ENCODE measurements around the gene DZIP3. TPM values are rescaled to one million over a fixed set of nuclear protein-coding genes. Genes with fewer than 3 reads are reported as not detected.

The DZIP3 gene
- total and polyA plus RNA-seq, 2 of the 13 experiments (the other 11 are each of a cell fraction or from before 2014, with no cell fraction given), result 11.3 to 17.3 TPM

DNA sequence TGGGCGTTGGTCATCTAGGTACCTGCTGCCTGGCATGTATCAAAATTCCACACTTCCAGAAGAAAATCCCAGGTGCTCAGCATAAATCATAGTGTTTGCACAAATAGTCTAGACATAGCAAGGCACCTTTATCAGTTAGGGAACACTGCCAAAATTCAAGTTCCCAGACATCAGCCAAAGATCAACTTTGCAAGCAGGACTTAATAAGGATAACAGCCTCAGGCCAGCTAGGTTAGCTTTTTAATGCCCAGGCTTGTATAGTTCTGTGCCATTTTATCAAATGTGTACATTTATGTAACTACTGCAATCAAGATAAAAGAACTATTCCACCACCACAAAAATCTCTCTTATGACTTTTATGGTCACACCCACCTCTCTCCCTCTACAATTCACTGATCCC is 30.7 kb downstream of the DZIP3 start:
- ChIA-PET CTCF (ENCODE audit: low intra/inter-chr PET ratio, low total read pairs) (no interaction called here), POLR2A (no interaction called here)
- in situ Hi-C loops (cut with HindIII; ENCODE audit: extremely low pct_ligation_motif_present, low pct_unique_long_range_greater_than_20kb), result no loop called here
- no peaks in the 10 kb centered on the region for H3K27me3 ChIP-seq (ENCODE audit: control insufficient read depth in 1 of 2, insufficient read depth in 2 of 2, low read length in 2 of 2)
- no peaks in the 10 kb centered on the region for H3K9me3 ChIP-seq (ENCODE audit: low read length)
- H3K4me3 ChIP-seq (replicated peaks in 1 of 3; ENCODE audit: insufficient read depth in 1 of 3, low read depth in 2 of 3, low read length in 3 of 3), result no peak overlapping the region
- no peak overlapping the region for H2AFZ ChIP-seq (ENCODE audit: low read length)
- 93% methylated on average over 1 of the region's 1 CpG for WGBS (ENCODE audit: low lambda C conversion rate)
- no peaks in the 10 kb centered on the region for H4K20me1 ChIP-seq (ENCODE audit: insufficient read depth, low read length)
- DNase-seq (ENCODE audit: low spot score) (no peak), ATAC-seq (no peak), FAIRE-seq (no peak)
- no peaks in the 10 kb centered on the region for H3K79me2 ChIP-seq (ENCODE audit: insufficient read depth, low read length)
- no TSS peak for BruUV-seq (replicated peaks)
- intact Hi-C loops (cut with micrococcal nuclease; ENCODE audit: unreplicated experiment), result no loop called here
- H3K4me1 ChIP-seq (ENCODE audit: insufficient read depth, low read length), result no peaks in the 10 kb centered on the region
- no peak overlapping the region for H3K9ac ChIP-seq (ENCODE audit: insufficient read depth, low read depth, low read length)
- no peak overlapping the region for H3K27ac ChIP-seq (ENCODE audit: extremely low read length, insufficient read depth, low read length)
- TF ChIP-seq FOXK2 (IDR thresholded peaks at IDR 0.05) (no peak), PITX1 (CRISPR knock-in tag; IDR thresholded peaks at IDR 0.05) (no peak), PLRG1 (conservative IDR thresholded peaks at IDR 0.05) (no peak), ZNF138 (CRISPR knock-in tag; IDR thresholded peaks at IDR 0.05; ENCODE audit: low read depth) (no peak), TCF7 (IDR thresholded peaks at IDR 0.05; ENCODE audit: low read depth) (no peak), ZNF768 (CRISPR knock-in tag; IDR thresholded peaks at IDR 0.05) (no peak), ZNF234 (CRISPR knock-in tag; conservative IDR thresholded peaks at IDR 0.05) (no peak), RXRB (CRISPR knock-in tag; IDR thresholded peaks at IDR 0.05; ENCODE audit: borderline replicate concordance) (no peak), ZNF550 (CRISPR knock-in tag; IDR thresholded peaks at IDR 0.05; ENCODE audit: borderline replicate concordance) (no peak), ZNF629 (CRISPR knock-in tag; conservative IDR thresholded peaks at IDR 0.05) (no peak), NFIB (CRISPR knock-in tag; IDR thresholded peaks at IDR 0.05; ENCODE audit: borderline replicate concordance) (no peak), NR3C1 (CRISPR knock-in tag; IDR thresholded peaks at IDR 0.05) (no peak), MED13 (CRISPR knock-in tag; IDR thresholded peaks at IDR 0.05) (no peak), ZNF75D (CRISPR knock-in tag; IDR thresholded peaks at IDR 0.05; ENCODE audit: borderline replicate concordance) (no peak)
- TF ChIP-seq, protein P1, sequence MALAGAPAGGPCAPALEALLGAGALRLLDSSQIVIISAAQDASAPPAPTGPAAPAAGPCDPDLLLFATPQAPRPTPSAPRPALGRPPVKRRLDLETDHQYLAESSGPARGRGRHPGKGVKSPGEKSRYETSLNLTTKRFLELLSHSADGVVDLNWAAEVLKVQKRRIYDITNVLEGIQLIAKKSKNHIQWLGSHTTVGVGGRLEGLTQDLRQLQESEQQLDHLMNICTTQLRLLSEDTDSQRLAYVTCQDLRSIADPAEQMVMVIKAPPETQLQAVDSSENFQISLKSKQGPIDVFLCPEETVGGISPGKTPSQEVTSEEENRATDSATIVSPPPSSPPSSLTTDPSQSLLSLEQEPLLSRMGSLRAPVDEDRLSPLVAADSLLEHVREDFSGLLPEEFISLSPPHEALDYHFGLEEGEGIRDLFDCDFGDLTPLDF (CRISPR knock-in tag; IDR thresholded peaks at IDR 0.05), result no peak
- TF ChIP-seq, protein P2, sequence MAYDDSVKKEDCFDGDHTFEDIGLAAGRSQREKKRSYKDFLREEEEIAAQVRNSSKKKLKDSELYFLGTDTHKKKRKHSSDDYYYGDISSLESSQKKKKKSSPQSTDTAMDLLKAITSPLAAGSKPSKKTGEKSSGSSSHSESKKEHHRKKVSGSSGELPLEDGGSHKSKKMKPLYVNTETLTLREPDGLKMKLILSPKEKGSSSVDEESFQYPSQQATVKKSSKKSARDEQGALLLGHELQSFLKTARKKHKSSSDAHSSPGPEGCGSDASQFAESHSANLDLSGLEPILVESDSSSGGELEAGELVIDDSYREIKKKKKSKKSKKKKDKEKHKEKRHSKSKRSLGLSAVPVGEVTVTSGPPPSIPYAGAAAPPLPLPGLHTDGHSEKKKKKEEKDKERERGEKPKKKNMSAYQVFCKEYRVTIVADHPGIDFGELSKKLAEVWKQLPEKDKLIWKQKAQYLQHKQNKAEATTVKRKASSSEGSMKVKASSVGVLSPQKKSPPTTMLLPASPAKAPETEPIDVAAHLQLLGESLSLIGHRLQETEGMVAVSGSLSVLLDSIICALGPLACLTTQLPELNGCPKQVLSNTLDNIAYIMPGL (CRISPR knock-in tag; IDR thresholded peaks at IDR 0.05; ENCODE audit: borderline replicate concordance in 1 of 2, low read depth in 1 of 2), result no peak
- TF ChIP-seq, protein P3, sequence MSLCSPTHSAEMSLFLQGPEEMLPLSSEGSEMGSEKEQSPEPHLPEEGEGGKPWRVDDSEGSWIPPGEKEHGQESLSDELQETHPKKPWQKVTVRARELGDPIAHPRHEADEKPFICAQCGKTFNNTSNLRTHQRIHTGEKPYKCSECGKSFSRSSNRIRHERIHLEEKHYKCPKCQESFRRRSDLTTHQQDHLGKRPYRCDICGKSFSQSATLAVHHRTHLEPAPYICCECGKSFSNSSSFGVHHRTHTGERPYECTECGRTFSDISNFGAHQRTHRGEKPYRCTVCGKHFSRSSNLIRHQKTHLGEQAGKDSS (CRISPR knock-in tag; IDR thresholded peaks at IDR 0.05; ENCODE audit: borderline replicate concordance, low read depth), result no peak
- TF ChIP-seq, protein P4, sequence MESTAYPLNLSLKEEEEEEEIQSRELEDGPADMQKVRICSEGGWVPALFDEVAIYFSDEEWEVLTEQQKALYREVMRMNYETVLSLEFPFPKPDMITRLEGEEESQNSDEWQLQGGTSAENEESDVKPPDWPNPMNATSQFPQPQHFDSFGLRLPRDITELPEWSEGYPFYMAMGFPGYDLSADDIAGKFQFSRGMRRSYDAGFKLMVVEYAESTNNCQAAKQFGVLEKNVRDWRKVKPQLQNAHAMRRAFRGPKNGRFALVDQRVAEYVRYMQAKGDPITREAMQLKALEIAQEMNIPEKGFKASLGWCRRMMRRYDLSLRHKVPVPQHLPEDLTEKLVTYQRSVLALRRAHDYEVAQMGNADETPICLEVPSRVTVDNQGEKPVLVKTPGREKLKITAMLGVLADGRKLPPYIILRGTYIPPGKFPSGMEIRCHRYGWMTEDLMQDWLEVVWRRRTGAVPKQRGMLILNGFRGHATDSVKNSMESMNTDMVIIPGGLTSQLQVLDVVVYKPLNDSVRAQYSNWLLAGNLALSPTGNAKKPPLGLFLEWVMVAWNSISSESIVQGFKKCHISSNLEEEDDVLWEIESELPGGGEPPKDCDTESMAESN (CRISPR knock-in tag; conservative IDR thresholded peaks at IDR 0.05), result no peak
- TF ChIP-seq, protein P5, sequence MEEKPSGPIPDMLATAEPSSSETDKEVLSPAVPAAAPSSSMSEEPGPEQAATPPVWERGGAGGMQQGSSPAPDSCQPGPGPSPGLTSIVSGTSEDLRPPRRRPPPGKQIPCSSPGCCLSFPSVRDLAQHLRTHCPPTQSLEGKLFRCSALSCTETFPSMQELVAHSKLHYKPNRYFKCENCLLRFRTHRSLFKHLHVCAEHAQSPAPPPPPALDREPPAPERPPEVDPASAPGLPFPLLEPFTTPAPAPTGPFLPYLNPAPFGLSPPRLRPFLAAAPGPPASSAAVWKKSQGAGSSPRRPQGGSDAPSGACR (CRISPR knock-in tag; IDR thresholded peaks at IDR 0.05), result no peak
- no peak overlapping the region for H3K4me2 ChIP-seq (ENCODE audit: low read depth, low read length)
- H3K36me3 ChIP-seq (replicated peaks in 1 of 2; ENCODE audit: control insufficient read depth in 1 of 2, insufficient read depth in 2 of 2, low read length in 2 of 2), result no peaks in the 10 kb centered on the region; a peak in 2 of 5 replicates
